AG09319 (cell line): ENCODE results near the gene PRKCB.
"Not testable (repeated sequence)": the region's sequence is repeated elsewhere in the genome, so short reads cannot be mapped to it uniquely, and the experiment has no call there.

Experiments used
- DNase-seq: peaks from one replicate; pipeline ENCODE4 v3.0.0-alpha.2; 2010; ENCODE audit warnings: low read depth; ENCODE audit errors: extremely low read depth
- TF ChIP-seq, protein P1 (sequence below): IDR thresholded peaks from 2 replicates; pipeline ENCODE4 v1.5.1; 2011; ENCODE audit warnings: low read depth, mild to moderate bottlenecking, inconsistent platforms, low read length, moderate library complexity

The PRKCB gene

DNA sequence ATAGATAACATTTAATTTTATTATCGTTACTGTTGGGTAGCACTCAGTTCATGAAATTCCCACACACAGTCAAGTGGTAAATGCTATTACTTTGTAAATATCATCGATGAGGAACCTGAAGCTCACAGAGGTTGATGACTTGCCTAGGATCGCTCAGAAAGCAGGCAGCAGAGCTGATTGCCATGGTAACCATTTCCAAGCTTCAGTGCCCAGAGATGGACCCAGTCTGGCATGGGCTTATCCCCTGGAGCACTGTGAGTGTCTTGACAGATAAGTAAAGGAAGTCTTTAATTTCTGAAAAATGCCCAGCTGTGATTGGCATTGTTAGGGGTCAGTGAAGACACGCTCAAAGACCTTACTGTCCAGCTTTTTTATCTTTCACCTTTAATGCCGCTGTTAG, 95.0 kb downstream of the PRKCB start:
- TF ChIP-seq, protein P1, sequence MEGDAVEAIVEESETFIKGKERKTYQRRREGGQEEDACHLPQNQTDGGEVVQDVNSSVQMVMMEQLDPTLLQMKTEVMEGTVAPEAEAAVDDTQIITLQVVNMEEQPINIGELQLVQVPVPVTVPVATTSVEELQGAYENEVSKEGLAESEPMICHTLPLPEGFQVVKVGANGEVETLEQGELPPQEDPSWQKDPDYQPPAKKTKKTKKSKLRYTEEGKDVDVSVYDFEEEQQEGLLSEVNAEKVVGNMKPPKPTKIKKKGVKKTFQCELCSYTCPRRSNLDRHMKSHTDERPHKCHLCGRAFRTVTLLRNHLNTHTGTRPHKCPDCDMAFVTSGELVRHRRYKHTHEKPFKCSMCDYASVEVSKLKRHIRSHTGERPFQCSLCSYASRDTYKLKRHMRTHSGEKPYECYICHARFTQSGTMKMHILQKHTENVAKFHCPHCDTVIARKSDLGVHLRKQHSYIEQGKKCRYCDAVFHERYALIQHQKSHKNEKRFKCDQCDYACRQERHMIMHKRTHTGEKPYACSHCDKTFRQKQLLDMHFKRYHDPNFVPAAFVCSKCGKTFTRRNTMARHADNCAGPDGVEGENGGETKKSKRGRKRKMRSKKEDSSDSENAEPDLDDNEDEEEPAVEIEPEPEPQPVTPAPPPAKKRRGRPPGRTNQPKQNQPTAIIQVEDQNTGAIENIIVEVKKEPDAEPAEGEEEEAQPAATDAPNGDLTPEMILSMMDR = no peak
- DNase-seq = no peak

DNA sequence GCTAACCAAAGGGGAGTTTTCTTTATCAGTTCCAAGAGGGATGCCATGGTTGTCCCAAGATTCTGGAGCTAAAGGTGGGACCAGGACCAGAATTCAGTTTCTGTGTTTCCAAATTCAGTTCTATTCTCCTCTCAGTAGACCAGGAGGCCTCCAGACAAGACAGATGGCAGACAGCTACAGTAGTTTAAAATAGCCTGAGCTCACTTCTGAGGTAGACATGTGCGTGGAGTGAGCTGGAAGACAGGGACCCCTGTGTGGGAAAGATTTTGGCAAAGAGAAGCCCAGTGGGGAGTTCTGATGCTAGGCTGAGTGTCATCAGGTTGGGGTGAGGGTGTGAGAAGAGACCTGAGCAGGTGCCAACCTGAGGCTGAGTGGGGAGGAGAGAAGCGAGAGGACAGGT, 95.4 kb downstream of the PRKCB start:
- TF ChIP-seq, protein P1 = no peak
- no peak for DNase-seq

DNA sequence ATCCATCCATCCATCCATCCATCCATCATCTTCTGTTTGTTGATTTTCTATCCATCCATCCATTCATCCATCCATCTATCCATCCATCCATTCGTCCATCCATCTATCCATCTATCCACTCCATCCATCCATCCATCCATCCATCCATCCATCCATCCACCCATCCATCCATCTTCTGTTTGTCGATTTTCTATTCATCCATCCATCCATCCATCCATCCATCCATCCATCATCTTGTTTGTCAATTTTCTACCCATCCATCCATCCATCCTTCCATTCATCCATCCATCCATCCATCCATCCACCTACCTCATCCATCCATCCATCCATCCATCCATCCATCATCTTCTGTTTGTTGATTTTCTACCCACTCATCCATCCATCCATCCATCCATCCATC, 97.9 kb downstream of the PRKCB start:
- not testable (repeated sequence) for DNase-seq

DNA sequence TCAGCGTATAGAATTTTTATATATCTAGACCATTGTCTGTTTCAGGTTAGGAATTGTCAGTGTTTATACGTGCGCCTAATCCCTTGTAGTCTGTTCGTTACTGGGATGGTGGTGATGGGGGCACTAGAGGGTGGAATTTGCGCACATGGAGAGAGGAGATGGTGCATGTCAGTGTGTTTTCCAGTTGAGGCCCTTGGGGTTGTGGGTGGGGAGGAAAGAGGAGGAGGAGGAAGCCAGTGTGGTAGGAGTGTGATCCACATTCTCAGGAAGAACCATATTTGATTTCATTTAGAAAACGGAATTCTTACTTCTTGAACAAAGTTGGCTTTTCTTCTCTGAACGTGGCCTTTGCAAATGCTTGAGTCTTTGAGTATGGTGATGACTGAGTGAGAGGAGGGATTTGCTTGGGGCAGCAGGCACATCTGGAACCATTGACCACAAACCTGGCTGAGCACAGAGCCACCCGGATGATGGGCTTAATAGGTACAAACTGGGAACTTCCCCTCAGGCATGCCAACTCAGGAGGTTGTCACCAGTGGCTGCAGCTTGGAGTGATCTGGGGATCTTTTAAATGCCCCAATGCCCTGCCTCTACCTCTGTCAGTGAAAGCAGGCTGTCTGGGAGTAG, 98.9 kb downstream of the PRKCB start:
- no peak for DNase-seq
- TF ChIP-seq, protein P1 = no peak

DNA sequence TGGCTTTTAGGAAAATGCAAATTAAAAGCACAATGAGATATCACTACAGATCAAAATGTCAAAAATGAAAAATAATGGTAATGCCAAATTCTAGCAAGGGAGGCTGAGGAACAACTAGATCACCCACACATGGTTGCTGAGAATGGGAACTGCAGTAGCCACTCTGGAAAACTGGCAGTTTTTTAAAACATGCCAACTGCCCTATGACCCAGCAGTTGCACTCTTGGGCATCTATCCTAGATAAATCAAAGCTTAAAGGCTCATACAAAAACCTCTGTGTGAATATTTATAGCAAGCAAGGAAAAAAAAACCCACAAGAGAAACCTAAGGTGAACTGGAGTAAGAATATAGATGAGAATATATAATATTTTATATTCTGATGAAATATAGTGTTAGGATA, 104.3 kb downstream of the PRKCB start:
- no peak for DNase-seq
- TF ChIP-seq, protein P1 = no peak

DNA sequence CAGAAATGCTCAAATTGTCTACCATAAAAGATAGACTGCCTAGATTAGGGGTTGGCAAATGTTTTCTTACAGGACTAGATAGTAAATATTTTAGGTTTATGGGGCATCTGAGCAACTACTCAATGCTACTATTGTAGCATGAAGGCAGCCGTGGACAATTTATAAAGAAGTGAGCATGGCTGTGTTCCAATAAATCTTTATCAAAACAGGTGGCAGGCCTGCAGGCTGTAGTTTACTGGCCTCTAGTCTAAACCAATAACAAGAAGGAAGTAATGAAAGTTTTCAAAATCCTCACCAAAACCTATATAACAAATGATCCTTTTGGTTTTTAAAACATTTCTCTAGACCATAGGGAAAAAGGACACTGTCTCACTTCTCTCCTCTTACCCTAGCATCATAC, 105.2 kb downstream of the PRKCB start:
- TF ChIP-seq, protein P1 = no peak
- DNase-seq = no peak

DNA sequence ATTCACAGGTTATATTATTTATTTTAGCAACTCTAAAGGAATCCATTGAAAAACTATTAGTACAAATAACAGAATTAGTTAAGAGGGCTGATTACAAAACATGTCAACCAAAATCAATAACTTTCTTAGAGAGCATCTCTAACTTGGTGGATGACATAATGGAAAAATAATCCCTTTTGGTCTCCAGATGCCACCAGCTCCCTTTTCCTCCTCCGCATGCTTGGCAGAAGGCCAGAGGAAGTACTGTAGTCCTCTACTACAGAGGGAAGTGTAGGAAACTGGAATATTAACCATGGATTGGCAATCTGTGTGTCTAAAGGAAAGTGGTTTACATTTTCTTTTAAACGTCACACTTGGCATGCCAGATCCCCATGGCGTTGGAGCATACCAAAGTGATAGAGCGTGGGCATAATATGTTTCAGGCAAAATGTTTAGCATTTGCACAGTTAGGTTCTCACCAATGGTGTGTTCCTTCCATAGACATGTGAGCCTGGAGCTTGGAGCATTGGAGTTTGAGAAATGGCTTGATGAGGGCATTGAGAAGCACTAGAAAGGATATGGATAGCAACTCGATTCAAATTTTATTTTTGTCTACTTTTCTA, 106.3 kb downstream of the PRKCB start:
- TF ChIP-seq, protein P1 = no peak
- DNase-seq = no peak

DNA sequence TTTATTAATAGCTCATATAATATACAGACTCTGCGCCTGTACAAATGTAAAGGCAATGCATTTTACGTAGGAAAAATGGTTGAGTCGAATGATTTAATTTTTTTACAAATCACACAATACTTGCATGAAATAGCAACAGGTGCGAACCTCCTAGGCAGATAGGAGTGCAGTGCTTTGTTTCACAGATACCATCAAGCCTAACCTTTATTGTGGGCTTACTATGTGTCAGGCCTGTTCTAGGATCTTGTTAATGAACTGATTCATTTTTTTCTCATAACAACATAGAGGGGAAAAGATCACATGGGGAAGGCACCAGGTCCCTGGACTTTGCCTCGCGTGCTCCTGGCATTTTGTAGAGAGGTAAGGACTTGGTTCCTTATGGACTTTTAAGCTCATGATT, 107.8 kb downstream of the PRKCB start:
- TF ChIP-seq, protein P1 = no peak
- DNase-seq = no peak
